GM21825 (cell line): ENCODE measurements around the gene LHFPL6.

Source experiments
- ATAC-seq: cut with Tn5 transposase; IDR thresholded peaks from one replicate; pipeline ENCODE4 v1.9.1; 2021; ENCODE audit warnings: mild to moderate bottlenecking, moderate library complexity; ENCODE audit not compliant: unreplicated experiment

LHFPL6 gene

GRCh38 chr13:39318161-39318560 lies 284.8 kb downstream of the LHFPL6 start:
- no peak for ATAC-seq

GRCh38 chr13:39317291-39317690 lies 285.7 kb downstream of the LHFPL6 start:
- ATAC-seq, result no peak

GRCh38 chr13:39315796-39316195 lies 287.2 kb downstream of the LHFPL6 start:
- no peak for ATAC-seq

- ATAC-seq, result no peak
Observed at GRCh38 chr13:39313721-39314120, 289.3 kb downstream of the LHFPL6 start.

GRCh38 chr13:39312596-39312995 lies 290.4 kb downstream of the LHFPL6 start:
- ATAC-seq, result no peak

- no peak for ATAC-seq
Observed at GRCh38 chr13:39311619-39312018, 291.4 kb downstream of the LHFPL6 start.

- ATAC-seq, result no peak
Observed at GRCh38 chr13:39310961-39311360, 292.0 kb downstream of the LHFPL6 start.

- peak; percentile 97 for ATAC-seq
Observed at GRCh38 chr13:39306639-39307589, 296.1 kb downstream of the LHFPL6 start.

- no peak for ATAC-seq
Observed at GRCh38 chr13:39302820-39303219, 300.2 kb downstream of the LHFPL6 start.

- no peak for ATAC-seq
Observed at GRCh38 chr13:39298951-39299350, 304.0 kb downstream of the LHFPL6 start.

- ATAC-seq, result no peak
Observed at GRCh38 chr13:39297664-39298171, 305.3 kb downstream of the LHFPL6 start.

GRCh38 chr13:39297023-39297422 lies 306.0 kb downstream of the LHFPL6 start:
- ATAC-seq, result no peak

- no peak for ATAC-seq
Observed at GRCh38 chr13:39296193-39296592, 306.8 kb downstream of the LHFPL6 start.
